KMS-11 (cell line): ENCODE measurements around the gene MAP1LC3B.

Experiments
- H2AFZ ChIP-seq: fragments of 200-600 bp; sonication (generic); 2 replicates; pipeline ENCODE4 v1.6.1; 2016; ENCODE audit warnings: antibody characterized with exemption, mixed run types, low read depth
- H3K27ac ChIP-seq: fragments of 200-600 bp; sonication (generic); 2 replicates; pipeline ENCODE4 v1.6.1; 2016; ENCODE audit warnings: mild to moderate bottlenecking, mixed run types
- H3K27me3 ChIP-seq: fragments of 200-600 bp; sonication (generic); 2 replicates; pipeline ENCODE4 v1.6.1; 2017; ENCODE audit warnings: mild to moderate bottlenecking, low read depth, mixed run types, moderate library complexity; ENCODE audit not compliant: insufficient read depth
- H3K36me3 ChIP-seq: fragments of 200-600 bp; sonication (generic); 2 replicates; pipeline ENCODE4 v1.6.1; 2017; ENCODE audit warnings: mild to moderate bottlenecking, mixed run types; ENCODE audit not compliant: insufficient read depth
- H3K4me1 ChIP-seq: fragments of 200-600 bp; sonication (generic); 2 replicates; pipeline ENCODE4 v1.6.1; 2016; ENCODE audit warnings: mild to moderate bottlenecking, low read depth, mixed run types; ENCODE audit not compliant: poor library complexity, severe bottlenecking
- H3K4me2 ChIP-seq: fragments of 200-600 bp; sonication (generic); 2 replicates; pipeline ENCODE4 v1.7.0; 2016; ENCODE audit warnings: mild to moderate bottlenecking, mixed run types
- H3K4me3 ChIP-seq: fragments of 200-600 bp; sonication (generic); IDR thresholded peaks from 2 replicates; pipeline ENCODE4 v1.6.1; 2017; ENCODE audit warnings: low read depth, low read length, mixed read lengths; ENCODE audit not compliant: insufficient read depth
- H3K79me2 ChIP-seq: fragments of 200-600 bp; sonication (generic); 2 replicates; pipeline ENCODE4 v1.6.1; 2016; ENCODE audit warnings: low read depth, mixed run types; ENCODE audit not compliant: insufficient read depth
- H3K9ac ChIP-seq: fragments of 200-600 bp; sonication (generic); 2 replicates; pipeline ENCODE4 v1.6.1; 2016; ENCODE audit warnings: mild to moderate bottlenecking, mixed run types
- H4K20me1 ChIP-seq: fragments of 200-600 bp; sonication (generic); 2 replicates; pipeline ENCODE4 v1.6.1; 2016; ENCODE audit warnings: mild to moderate bottlenecking, mixed run types; ENCODE audit not compliant: insufficient read depth
- CTCF ChIP-seq: fragments of 200-600 bp; sonication (generic); conservative IDR thresholded peaks from 2 replicates; pipeline ENCODE4 v1.6.1; 2017; ENCODE audit warnings: low read depth, mild to moderate bottlenecking, antibody characterized with exemption, low read length, moderate library complexity, mixed read lengths

Gene MAP1LC3B

GRCh38 chr16:87391950-87392820, at the start of gene MAP1LC3B:
Gene MAP1LC3B, plus strand, starts transcription at chr16:87392336. Its CDS starts 92 bp downstream, at chr16:87392428.
- Histone ChIP-seq H4K20me1 (no peaks in the 10 kb centered on the region), H3K79me2 (peaks cover 40% of the 10 kb centered on the region), H3K36me3 (no peaks in the 10 kb centered on the region), H2AFZ (peak within 1 kb of the TSS; percentile 48; the same call in 1 of the 2 replicates), H3K4me2 (peak within 1 kb of the TSS; percentile 89), H3K27me3 (no peaks in the 10 kb centered on the region), H3K9ac (peak within 1 kb of the TSS; percentile 38; the same call in 1 of the 2 replicates), H3K4me3 (no peak within 1 kb of the TSS), H3K4me1 (peaks cover 36% of the 10 kb centered on the region), H3K27ac (no peak within 1 kb of the TSS)
- no peak for TF ChIP-seq CTCF

GRCh38 chr16:87342504-87342903, 49.6 kb upstream of the MAP1LC3B start:
- TF ChIP-seq CTCF: no peak
- Histone ChIP-seq H3K4me3 (no peak overlapping the region), H3K4me2 (no peak overlapping the region), H3K27me3 (no peaks in the 10 kb centered on the region), H3K79me2 (0 out of 2 replicates have a peak, but pooled peaks cover 17% of the 10 kb centered on the region), H4K20me1 (no peaks in the 10 kb centered on the region), H3K36me3 (no peaks in the 10 kb centered on the region; the same call in 1 of the 2 replicates), H3K27ac (no peak overlapping the region), H3K9ac (no peak overlapping the region), H2AFZ (no peak overlapping the region), H3K4me1 (peaks cover 37% of the 10 kb centered on the region)

GRCh38 chr16:87342978-87343752, 49.0 kb upstream of the MAP1LC3B start:
- no peak overlapping the region for H2AFZ ChIP-seq
- peaks cover 37% of the 10 kb centered on the region for H3K4me1 ChIP-seq
- H3K4me3 ChIP-seq: no peak overlapping the region
- H3K79me2 ChIP-seq: peaks cover 17% of the 10 kb centered on the region; the same call in 1 of the 2 replicates
- no peak overlapping the region for H3K4me2 ChIP-seq
- no peaks in the 10 kb centered on the region for H3K27me3 ChIP-seq
- no peaks in the 10 kb centered on the region for H4K20me1 ChIP-seq
- TF ChIP-seq CTCF: no peak
- H3K36me3 ChIP-seq: no peaks in the 10 kb centered on the region; the same call in 1 of the 2 replicates
- H3K27ac ChIP-seq: no peak overlapping the region
- no peak overlapping the region for H3K9ac ChIP-seq

GRCh38 chr16:87343753-87344050, 48.4 kb upstream of the MAP1LC3B start:
- no peak for TF ChIP-seq CTCF
- Histone ChIP-seq H3K9ac (no peak overlapping the region), H3K79me2 (peaks cover 17% of the 10 kb centered on the region; the same call in 1 of the 2 replicates), H4K20me1 (no peaks in the 10 kb centered on the region), H3K4me3 (no peak overlapping the region), H2AFZ (no peak overlapping the region), H3K27me3 (no peaks in the 10 kb centered on the region), H3K27ac (no peak overlapping the region), H3K4me1 (peaks cover 37% of the 10 kb centered on the region), H3K4me2 (no peak overlapping the region), H3K36me3 (no peaks in the 10 kb centered on the region; the same call in 1 of the 2 replicates)
